GM18502 (cell line): ENCODE measurements around the gene MEA1.
"Not testable (repeated sequence)": the region's sequence is repeated elsewhere in the genome, so short reads cannot be mapped to it uniquely, and the experiment has no call there.

ENCODE experiments used
- ATAC-seq: cut with Tn5 transposase; IDR thresholded peaks from one replicate; pipeline ENCODE4 v1.9.1; 2021; ENCODE audit warnings: mild to moderate bottlenecking; ENCODE audit not compliant: unreplicated experiment, poor library complexity

The MEA1 gene

GRCh38 chr6:43013843-43014433 is at the start of gene MEA1, which contains the start of gene KLHDC3:
Gene MEA1, minus strand, starts transcription at chr6:43013946. Its CDS starts 133 bp downstream, at chr6:43013813.
Gene KLHDC3, plus strand, starts transcription at chr6:43014249. Its CDS starts 2,944 bp downstream, at chr6:43017193.
- ATAC-seq: peak; percentile 90

GRCh38 chr6:43062818-43063217 is 49.1 kb upstream of the MEA1 start:
- no peak for ATAC-seq

GRCh38 chr6:43061861-43062260 is 48.1 kb upstream of the MEA1 start:
- ATAC-seq: no peak

- no peak for ATAC-seq
Measured at GRCh38 chr6:43060755-43061633, 47.2 kb upstream of the MEA1 start.

DNA sequence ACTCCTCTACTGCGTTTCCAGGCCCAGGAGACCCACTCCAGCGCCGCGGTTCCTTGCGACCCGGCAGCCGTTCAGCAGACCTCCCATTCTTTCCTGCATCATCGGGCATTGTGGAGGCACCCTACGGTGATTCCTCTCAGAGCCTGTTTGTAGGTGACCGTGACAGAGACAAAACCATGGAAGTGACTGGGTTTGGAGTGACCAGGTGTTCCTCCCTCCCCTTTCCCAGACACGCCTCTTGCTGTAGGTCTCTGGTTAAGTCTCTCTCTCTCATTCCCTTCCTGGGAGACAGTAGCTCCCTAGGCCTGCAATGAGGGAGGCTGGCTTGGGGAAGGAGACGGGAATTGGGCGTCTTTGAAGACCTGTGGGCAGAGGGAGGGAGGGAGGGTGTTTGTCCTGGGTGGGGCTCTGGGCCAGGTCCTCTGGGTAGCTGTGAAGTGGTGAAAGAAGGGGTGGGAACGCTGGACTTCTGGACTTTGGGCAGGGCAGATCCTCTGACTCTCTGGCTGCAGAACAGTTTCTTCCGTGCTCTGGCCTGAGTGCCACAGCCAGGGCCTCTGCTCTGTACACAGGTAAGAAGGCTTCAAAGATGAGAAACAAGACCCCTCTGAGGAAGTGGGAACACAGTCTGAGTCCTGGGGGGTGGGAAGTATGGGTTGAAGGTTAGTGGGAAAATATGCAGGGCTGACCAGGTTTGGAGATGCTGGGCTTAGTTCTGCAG is 46.4 kb upstream of the MEA1 start:
- ATAC-seq: no peak

DNA sequence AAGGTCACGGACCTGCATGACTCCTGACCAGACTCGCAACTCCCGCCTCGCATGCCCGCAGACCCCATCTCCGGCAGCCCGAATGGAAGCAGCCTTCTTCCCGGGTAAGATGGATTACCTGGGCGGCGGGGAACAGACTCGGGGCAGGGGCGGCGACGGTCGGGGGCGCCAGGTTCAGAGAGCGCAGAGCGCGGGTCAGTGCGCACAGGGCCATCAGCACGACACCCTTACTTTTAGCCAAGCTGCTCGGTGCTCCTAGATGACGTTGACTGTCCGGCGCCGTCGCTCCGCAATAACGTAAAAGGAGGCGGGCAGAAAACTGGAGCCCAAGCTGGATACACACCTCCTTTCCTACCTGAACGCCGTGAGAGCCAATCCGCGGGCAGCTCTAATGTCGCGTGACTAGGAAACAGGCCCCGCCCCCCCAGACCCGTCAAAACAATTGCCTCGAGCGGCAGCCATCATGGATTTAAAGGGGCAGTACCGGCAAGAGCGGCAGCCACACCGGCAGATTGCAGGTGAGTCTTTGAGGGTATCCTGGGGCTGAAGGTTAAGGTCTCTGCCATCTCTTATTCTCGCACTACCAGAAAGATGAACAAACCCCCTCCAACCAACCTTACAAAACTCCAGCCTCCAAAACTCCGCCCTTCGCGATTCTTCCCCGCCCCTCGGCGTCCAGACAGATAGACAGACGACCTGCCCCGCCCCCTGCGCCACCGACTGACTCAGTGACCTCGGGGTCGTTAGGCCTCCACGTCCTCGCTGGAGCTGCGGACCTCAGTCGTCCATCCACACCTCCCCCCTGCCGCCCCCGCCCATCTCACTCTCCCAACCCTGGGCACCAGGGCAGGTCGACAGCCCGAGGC is 45.7 kb upstream of the MEA1 start, which contains the start of the genes KLC4 and MRPL2:
Gene KLC4, plus strand, starts transcription at position 464 of the 866 bp plus-strand sequence. CDS start 1,705 bp downstream, outside the sequence.
Gene MRPL2, minus strand, starts transcription at position 267 of the 866 bp plus-strand sequence. Its CDS starts 53 bp downstream, at position 214.
- peak; percentile 89 for ATAC-seq

- no peak for ATAC-seq
Measured at GRCh38 chr6:43058531-43058930, 44.8 kb upstream of the MEA1 start.

- ATAC-seq: no peak
Measured at GRCh38 chr6:43055966-43056365, 42.2 kb upstream of the MEA1 start.

- ATAC-seq: no peak
Measured at GRCh38 chr6:43054206-43054943, 40.6 kb upstream of the MEA1 start.

DNA sequence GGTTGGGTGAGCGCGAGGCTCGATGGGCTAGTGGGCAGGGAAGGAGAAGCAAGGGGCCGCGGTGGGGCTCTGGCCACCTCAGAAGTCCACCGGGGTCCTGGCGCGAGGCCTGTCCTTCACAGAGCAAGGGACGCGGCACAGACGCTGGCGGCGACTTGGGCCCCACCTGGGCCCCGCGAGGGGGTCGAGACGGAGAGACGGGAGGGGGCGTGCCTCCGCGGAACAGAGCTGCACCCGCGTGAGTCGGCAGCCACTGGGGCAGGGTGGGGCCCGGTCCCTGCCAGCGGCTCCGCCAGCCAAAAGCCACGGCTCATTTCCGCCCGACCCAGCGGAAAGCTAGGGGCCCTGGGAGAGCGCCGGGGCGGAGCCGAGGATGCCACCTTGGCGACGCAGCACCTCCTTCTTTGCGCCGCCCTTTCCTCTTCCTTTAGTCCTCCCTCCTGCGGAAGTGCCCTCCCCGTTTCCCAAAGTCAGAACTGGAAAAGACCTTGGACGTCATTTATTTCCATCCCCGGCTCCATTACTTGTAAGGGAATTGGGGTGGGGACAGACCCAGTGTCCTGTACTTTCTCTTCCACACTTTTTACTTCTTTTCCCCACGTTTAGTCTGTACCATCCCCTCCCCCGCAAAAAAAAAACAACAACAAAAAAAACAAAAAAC is 39.9 kb upstream of the MEA1 start, which contains the start of gene CUL7:
Gene CUL7, minus strand, starts transcription at position 307 of the 661 bp plus-strand sequence. CDS start 1,063 bp downstream, outside the sequence.
- peak; percentile 90 for ATAC-seq

DNA sequence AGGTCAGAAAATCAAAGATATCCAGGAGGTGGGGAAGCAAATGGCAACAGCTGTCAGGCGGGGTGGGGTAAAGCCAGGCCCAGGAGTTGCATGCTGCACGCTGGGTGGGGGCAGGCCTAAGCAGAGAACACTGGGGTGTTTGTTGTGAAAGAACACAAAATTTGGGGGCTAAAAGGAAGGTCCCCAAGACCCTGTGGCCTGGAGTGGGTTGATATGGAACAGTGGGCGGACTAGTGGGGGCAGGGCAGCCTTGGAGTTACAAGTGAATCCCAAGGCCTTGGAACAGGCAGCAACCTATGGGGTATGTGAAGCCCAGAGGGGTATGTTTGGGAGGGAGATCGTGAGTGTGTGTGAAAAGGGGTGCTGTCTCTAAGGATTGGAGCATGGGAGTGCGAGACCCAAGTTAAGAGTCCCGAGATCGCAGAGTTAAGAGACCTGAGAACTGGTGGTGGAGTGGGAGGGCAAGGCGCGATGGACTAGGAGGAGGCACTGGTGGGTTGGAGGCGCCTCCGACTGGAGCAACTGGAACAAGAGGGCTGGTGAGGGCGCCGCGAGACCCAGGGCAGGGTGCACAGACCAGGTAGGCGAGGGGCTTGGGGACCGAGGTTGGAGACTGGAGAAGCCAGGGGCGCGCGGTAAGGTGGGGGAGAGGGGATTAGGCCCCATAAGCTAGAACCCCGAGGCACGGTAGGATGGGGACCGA is 39.2 kb upstream of the MEA1 start:
- ATAC-seq: peak; percentile 20

DNA sequence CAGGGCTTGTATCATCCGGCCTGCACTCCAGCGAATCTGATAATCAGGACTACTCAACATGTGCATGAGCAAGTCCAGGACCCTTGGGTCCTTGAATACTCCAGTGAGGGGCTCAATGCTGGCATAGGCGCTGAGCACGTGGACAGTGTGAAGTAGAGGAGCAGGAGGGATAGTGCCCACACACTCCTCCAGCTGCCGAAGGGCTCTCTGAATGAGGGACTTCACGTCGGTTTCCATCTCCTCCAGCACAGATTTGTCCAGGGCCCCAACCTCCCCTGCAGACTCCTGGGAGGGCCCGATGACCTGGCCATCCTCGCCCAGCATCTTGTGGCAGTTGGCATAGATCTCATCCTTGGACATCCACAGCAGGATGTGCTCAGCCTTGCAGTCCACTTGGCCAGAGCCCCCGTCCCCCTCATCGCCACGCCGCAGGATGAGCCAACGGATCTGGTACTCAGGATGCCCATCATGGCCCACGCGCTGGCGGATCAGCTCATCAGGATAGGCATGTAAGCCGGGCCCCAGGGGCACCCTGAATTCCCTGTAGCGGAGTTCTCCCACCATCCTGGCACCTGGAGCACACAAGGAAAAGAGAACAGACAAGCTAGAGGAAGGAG is 38.6 kb upstream of the MEA1 start:
- ATAC-seq: no peak

DNA sequence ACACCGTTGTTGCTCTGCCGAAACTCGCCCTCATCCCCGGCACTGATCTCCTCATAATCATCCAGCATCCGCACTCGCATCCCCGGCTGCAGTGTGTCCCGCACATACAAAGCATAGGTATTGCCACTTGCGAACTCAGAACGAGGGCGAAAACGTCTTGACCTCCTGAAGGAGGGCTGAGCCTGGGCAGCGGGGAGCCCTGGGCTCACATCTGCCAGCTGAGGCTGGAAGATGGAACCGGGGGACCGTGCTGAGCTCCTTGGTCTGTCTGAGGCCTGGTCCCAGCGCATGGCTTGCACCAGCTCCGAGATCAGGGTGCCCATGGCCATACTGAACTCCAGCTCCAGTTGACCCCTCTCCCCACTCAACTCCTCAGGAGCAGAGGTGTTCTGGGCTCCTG is 37.2 kb upstream of the MEA1 start:
- ATAC-seq: no peak

DNA sequence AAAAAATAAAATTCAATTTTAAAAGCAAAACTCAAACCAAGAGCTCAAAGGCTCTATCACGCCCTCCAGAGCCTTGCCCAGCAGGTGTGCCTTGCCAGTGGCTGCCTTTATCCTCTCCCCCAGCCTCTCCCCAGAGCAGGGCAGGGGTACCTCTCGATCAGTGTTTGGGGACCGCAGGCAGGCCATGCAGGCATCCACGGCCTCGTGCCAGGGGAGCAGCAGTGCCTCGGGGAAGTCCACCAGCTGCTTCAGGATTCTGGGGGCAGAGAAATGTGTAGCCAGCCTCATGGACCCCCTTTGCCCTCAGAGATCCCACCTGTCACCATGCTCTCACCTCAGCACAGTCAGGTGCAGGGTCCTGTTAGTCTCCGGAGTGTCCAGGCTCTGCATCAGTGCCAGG is 34.3 kb upstream of the MEA1 start:
- no peak for ATAC-seq

DNA sequence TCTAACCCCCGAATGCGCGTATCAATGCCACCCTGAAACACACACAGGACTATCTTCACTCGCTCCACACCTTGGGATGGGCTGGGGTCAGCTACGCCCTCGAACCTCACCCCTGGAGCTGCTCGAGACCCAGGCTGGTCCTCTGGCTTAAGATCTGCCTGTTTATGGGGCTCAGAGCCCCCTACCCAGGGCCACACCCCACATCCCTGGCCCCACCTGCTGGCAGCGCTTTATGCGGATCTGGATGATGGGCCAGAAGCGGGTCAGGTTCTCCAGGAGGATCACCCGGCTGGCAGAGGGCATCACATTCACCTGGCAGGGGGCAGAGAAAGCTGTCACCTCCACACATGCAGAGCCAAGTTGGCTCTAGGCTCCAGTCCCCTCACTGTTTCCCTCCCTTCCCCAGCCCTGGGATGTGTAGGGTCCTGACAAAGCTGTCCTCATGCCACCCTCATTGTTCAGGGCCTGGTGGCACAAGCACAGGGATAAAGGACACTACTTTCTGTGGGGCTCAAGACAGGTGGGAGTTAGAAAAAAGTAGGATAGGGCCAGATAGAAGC is 31.7 kb upstream of the MEA1 start:
- ATAC-seq: no peak

DNA sequence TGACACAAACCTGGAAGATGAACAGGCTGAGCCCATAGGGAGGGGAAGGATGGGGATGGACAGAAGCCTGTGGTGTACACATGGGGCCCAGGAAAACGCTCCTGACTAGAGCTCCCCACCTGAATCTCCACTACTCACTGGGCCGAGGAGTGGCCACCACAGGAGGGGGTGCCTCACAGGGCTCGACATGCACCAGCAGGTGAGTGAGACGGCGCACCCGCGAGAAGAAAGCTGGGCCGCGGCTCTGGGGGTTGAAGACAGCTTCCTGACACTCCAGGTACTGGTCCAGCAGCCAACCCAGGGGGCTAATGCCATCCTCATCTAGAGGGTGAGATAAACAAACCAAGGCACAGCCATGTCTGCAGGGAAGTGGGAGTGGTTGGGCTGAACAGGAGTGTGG is 29.6 kb upstream of the MEA1 start:
- ATAC-seq: no peak

- ATAC-seq: not testable (repeated sequence)
Measured at GRCh38 chr6:43041475-43041874, 27.7 kb upstream of the MEA1 start.
